K562 (cell line): ENCODE data around the gene VASH1. TPM values are rescaled to one million over a fixed set of nuclear protein-coding genes. Genes with fewer than 3 reads are reported as not detected.

Source experiments
- ATAC-seq: fragments of 200-7000 bp; cut with Tn5 transposase; 3 replicates; pipeline ENCODE4 v1.9.1; 2020; ENCODE audit warnings: moderate library complexity
- BruUV-seq: library from RNA; stranded (reverse); fragments of 400-500 nt; replicated peaks from 2 replicates; lab custom pipeline; 2021; lab: Mats Ljungman, UMichigan
- CTCF ChIA-PET: fragments of 300-600 bp; formaldehyde crosslinking; extraction: SDS; loops from one replicate; lab custom pipeline; 2021; ENCODE audit warnings: low intra/inter-chr PET ratio; lab: Yijun Ruan, JAX
- POLR2A ChIA-PET: fragments of 300-600, 350-650 bp; sonication (Branson Sonifier 250); formaldehyde crosslinking; extraction: SDS; loops from one replicate; lab custom pipeline; 2021; ENCODE audit warnings: antibody characterized with exemption, inconsistent platforms; lab: Yijun Ruan, JAX
- DNase-seq, 4 experiments: peaks; one replicate each; pipeline versions ENCODE4 v3.0.0 to v3.0.0-alpha.2; 2011 to 2018; ENCODE audit warnings: low spot score in 3 of 4, mixed read lengths in 3 of 4; ENCODE audit errors: extremely low read depth in 1 of 4
- FAIRE-seq: peaks from 2 replicates; lab custom pipeline; 2011; peaks lifted over from hg19 to GRCh38; lab: Jason Lieb, UNC
- H2AFZ ChIP-seq: 2 replicates; pipeline ENCODE4 v1.6.0; 2011; ENCODE audit warnings: low read depth, low read length, control low read depth, inconsistent platforms
- H3K27ac ChIP-seq: fragments of 200-600 bp; 3 replicates; pipeline ENCODE4 v1.8.0; 2011; ENCODE audit warnings: low read depth, mild to moderate bottlenecking, control low read depth, inconsistent platforms, low read length, moderate library complexity, mixed read lengths; ENCODE audit errors: extremely low read depth
- H3K27me3 ChIP-seq, 2 experiments: fragments of 300-600 bp in 1 of 2; 2 replicates in 1 of 2; 3 replicates in 1 of 2; pipeline versions ENCODE4 v1.6.0 to v1.8.0; 2011; ENCODE audit warnings: inconsistent platforms in 2 of 2, low read length in 2 of 2, mild to moderate bottlenecking in 1 of 2, mixed read lengths in 1 of 2, moderate library complexity in 1 of 2; ENCODE audit not compliant: control insufficient read depth in 2 of 2, insufficient read depth in 2 of 2
- H3K36me3 ChIP-seq: fragments of 300-600 bp; 3 replicates; pipeline ENCODE4 v1.8.0; 2011; ENCODE audit warnings: mild to moderate bottlenecking, low read length, inconsistent platforms; ENCODE audit not compliant: control insufficient read depth, insufficient read depth
- H3K4me1 ChIP-seq, 2 experiments: fragments of 200-600 bp in 1 of 2; replicated peaks in 1 of 2; 2 replicates in 1 of 2; 3 replicates in 1 of 2; pipeline versions ENCODE4 v1.5.1 to v1.8.0; 2011; ENCODE audit warnings: inconsistent platforms in 2 of 2, low read length in 2 of 2, mild to moderate bottlenecking in 1 of 2, mixed read lengths in 1 of 2, moderate library complexity in 1 of 2; ENCODE audit not compliant: control insufficient read depth in 2 of 2, insufficient read depth in 2 of 2
- H3K4me2 ChIP-seq: 2 replicates; pipeline ENCODE4 v1.6.1; 2011; ENCODE audit warnings: low read length, control low read depth, inconsistent platforms, mixed read lengths; ENCODE audit not compliant: insufficient read depth
- H3K4me3 ChIP-seq: fragments of 200-600 bp; sonication (generic), shearing (Covaris generic); 2 replicates; pipeline ENCODE4 v1.5.1; 2016; ENCODE audit warnings: control low read depth, inconsistent platforms
- H3K79me2 ChIP-seq: fragments of 200-600 bp; 3 replicates; pipeline ENCODE4 v1.8.0; 2011; ENCODE audit warnings: low read length, inconsistent platforms; ENCODE audit not compliant: control insufficient read depth, insufficient read depth
- H3K9ac ChIP-seq, 2 experiments: 2 replicates each; pipeline versions ENCODE4 v1.6.0 to v1.6.1; 2011; ENCODE audit warnings: low read depth in 2 of 2, low read length in 2 of 2, control low read depth in 1 of 2, inconsistent platforms in 1 of 2, mild to moderate bottlenecking in 1 of 2, mixed read lengths in 1 of 2; ENCODE audit not compliant: insufficient read depth in 1 of 2
- H3K9me1 ChIP-seq: one replicate; pipeline ENCODE4 v1.6.0; 2011; ENCODE audit warnings: inconsistent platforms, mild to moderate bottlenecking, low read length, moderate library complexity; ENCODE audit not compliant: control insufficient read depth, insufficient read depth
- H3K9me3 ChIP-seq: replicated peaks from 2 replicates; pipeline ENCODE4 v1.5.1; 2011; ENCODE audit warnings: low read depth, low read length, inconsistent platforms; ENCODE audit not compliant: control insufficient read depth, insufficient read depth
- H4K20me1 ChIP-seq: replicated peaks from 2 replicates; pipeline ENCODE4 v1.6.1; 2011; ENCODE audit warnings: low read length, inconsistent platforms, mixed read lengths; ENCODE audit not compliant: control insufficient read depth, insufficient read depth
- EP400 ChIP-seq: fragments of 450-650 bp; IDR thresholded peaks from 2 replicates; pipeline ENCODE4 v1.6.1; 2017; ENCODE audit warnings: antibody characterized with exemption, mild to moderate bottlenecking, moderate library complexity
- JUNB ChIP-seq: fragments of 450-650 bp; formaldehyde crosslinking; conservative IDR thresholded peaks from 2 replicates; pipeline ENCODE4 v1.4.0; 2020; ENCODE audit warnings: mild to moderate bottlenecking
- MCM3 ChIP-seq: fragments of 450-650 bp; IDR thresholded peaks from 2 replicates; pipeline ENCODE4 v1.6.1; 2016
- RBM17 ChIP-seq: fragments of 200-400 bp; formaldehyde crosslinking; IDR thresholded peaks from 2 replicates; pipeline ENCODE4 v1.6.1; 2017; ENCODE audit warnings: low read depth, mild to moderate bottlenecking, low read length, borderline replicate concordance
- SMARCE1 ChIP-seq: fragments of 450-650 bp; IDR thresholded peaks from 2 replicates; pipeline ENCODE4 v1.7.1; 2016; ENCODE audit warnings: mild to moderate bottlenecking
- WHSC1 ChIP-seq: IDR thresholded peaks from one replicate; pipeline ENCODE4 v1.6.1; 2012; ENCODE audit warnings: low read length, control low read depth, inconsistent platforms
- ZNF77 ChIP-seq: fragments of 250-450 bp; sonication (Bioruptor Pico); IDR thresholded peaks from 2 replicates; pipeline ENCODE4 v1.5.0; 2020
- WGBS: fragments of 100-300 bp; shearing (Covaris generic); methylation state at CpG from one replicate; pipeline ENCODE4 v1.1.6; 2016; ENCODE audit warnings: low coverage, mixed read lengths; ENCODE audit not compliant: insufficient coverage; ENCODE audit errors: missing lambda C conversion rate; 5-methylcytosine and 5-hydroxymethylcytosine counted together
- in situ Hi-C: fragments of 300-500 bp; cut with MboI; formaldehyde crosslinking; loops from 4 replicates; pipeline ENCODE4 v1.15.0; 2018; ENCODE audit warnings: inconsistent platforms, mixed read lengths
- intact Hi-C: fragments of 100-400 bp; cut with micrococcal nuclease; formaldehyde crosslinking; loops from 2 replicates; pipeline ENCODE4 v1.14.2; 2022
- polyA plus RNA-seq, 8 experiments: library from polyadenylated mRNA; depleted of rRNA in 4 of 8; stranded (reverse) in 5 of 8; unstranded in 3 of 8; fragments of >200 nt; fragmentation: Nextera tagmentation in 2 of 8; fragmentation: Illumina TruSeq in 1 of 8; extraction: Ambion mirVana in 2 of 8; extraction: Trizol in 1 of 8; gene quantifications; 2 replicates each; pipeline versions ENCODE4 v1.2.1 to v1.2.3, GENCODE V29; 2011 to 2014; ENCODE audit warnings: inconsistent platforms in 1 of 8, missing spikeins in 1 of 8
- total RNA-seq, 7 experiments: library from RNA; depleted of rRNA in 6 of 7; stranded (reverse); fragments of >200 nt in 6 of 7; fragmentation: Illumina TruSeq in 2 of 7; extraction: Trizol in 2 of 7; gene quantifications; 2 replicates each; pipeline versions ENCODE4 v1.2.1 to v1.2.3, GENCODE V29; 2011 to 2021; ENCODE audit warnings: low replicate concordance in 1 of 7
- TF ChIP-seq, protein P1 (sequence below): fragments of 250-450 bp; sonication (Bioruptor Pico); IDR thresholded peaks from 2 replicates; pipeline ENCODE4 v1.8.0; 2021; ENCODE audit warnings: borderline replicate concordance, mild to moderate bottlenecking, moderate library complexity; ENCODE audit not compliant: poor library complexity, severe bottlenecking
- TF ChIP-seq, protein P2 (sequence below): fragments of 250-450 bp; sonication (Bioruptor Pico); IDR thresholded peaks from 2 replicates; pipeline ENCODE4 v1.4.0; 2020
- TF ChIP-seq, protein P3 (sequence below): sonication (generic); formaldehyde crosslinking; IDR thresholded peaks from 2 replicates; pipeline ENCODE4 v1.8.1; 2023; ENCODE audit warnings: mild to moderate bottlenecking, missing genetic modification reagents, moderate library complexity
- TF ChIP-seq, protein P4 (sequence below): fragments of 450-650 bp; IDR thresholded peaks from 2 replicates; pipeline ENCODE4 v1.6.1; 2016; ENCODE audit warnings: missing biosample characterization, missing genetic modification characterization

VASH1 gene
- total and polyA plus RNA-seq, 9 of the 15 experiments (the other 6 are each of a cell fraction or from before 2014, with no cell fraction given), result 0.01 to 0.43 (median 0.13) TPM; not detected in 1

DNA sequence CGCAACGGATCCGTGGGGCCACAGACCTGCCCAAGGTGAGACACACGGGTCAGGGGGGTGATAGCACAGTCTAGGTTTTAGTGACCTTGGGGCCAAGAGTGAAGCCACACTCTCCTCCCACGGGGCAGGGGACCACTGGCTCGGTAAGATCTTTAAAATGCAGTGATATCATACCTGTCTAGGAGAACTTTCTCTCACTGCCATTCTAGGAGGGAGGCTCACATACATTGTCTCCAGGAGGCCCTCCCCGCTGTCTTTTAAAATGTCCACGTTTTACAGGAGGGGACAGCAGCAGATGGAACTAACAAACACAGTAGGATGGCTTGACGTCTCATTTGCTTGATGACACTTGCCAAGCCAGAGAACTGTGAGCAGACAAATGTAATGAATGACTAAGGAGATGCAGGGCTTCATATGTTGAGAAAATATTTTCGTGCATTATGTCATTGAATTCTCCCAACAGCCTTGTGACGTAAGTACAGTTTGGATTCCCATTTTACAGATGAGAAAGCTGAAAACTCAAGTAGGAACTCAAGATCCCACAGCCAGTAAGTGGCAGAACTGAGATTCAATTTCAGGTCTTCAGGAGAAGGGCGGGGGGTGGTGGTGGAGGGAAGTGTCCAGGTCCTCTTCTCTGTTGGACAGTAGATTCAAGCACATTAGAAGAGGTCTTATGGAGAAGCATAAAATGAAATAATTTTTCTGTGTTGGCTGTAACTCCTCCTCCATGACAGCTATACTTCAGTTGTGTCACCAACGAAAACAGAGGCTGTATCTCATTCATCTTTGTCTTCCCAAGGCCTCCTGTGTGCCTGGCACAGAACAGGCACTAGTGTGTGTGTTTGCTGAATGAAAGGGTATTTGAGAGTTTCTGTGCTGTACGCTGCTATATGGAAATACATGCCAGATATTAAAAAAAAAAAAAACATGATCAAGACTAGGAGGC lies 2.1 kb downstream of the VASH1 start:
- H3K4me3 ChIP-seq, result no peak overlapping the region
- intact Hi-C loops (no loop called here), in situ Hi-C loops (no loop called here)
- no peak overlapping the region for H3K9ac ChIP-seq
- no peak for FAIRE-seq
- H3K36me3 ChIP-seq, result no peaks in the 10 kb centered on the region
- no TSS peak for BruUV-seq
- 8% methylated on average over 9 of the region's 14 CpGs for WGBS
- H3K27ac ChIP-seq, result no peak overlapping the region
- no peak overlapping the region for H2AFZ ChIP-seq
- peaks cover 6 to 27% of the 10 kb centered on the region in 2 experiments; a peak in 4 of 5 replicates for H3K4me1 ChIP-seq
- no peaks in the 10 kb centered on the region for H3K9me1 ChIP-seq
- no peaks in the 10 kb centered on the region for H3K79me2 ChIP-seq
- H3K27me3 ChIP-seq, result peaks cover 0 to 31% of the 10 kb centered on the region in 2 experiments; a peak in 2 of 5 replicates
- H4K20me1 ChIP-seq, result no peaks in the 10 kb centered on the region
- POLR2A ChIA-PET, result interaction anchor here (0.6 kb wide), 1 partner anchor 16 kb away, joined by 3 read pairs; no protein-coding TSS in a partner anchor
- ATAC-seq, result no peak
- H3K9me3 ChIP-seq, result no peaks in the 10 kb centered on the region
- DNase-seq, result no peak
- CTCF ChIA-PET, result no interaction called here
- H3K4me2 ChIP-seq, result no peak overlapping the region
- TF ChIP-seq, protein P1, sequence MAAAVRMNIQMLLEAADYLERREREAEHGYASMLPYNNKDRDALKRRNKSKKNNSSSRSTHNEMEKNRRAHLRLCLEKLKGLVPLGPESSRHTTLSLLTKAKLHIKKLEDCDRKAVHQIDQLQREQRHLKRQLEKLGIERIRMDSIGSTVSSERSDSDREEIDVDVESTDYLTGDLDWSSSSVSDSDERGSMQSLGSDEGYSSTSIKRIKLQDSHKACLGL, result no peak
- TF ChIP-seq MCM3, result no peak
- no peak for TF ChIP-seq ZNF77 (CRISPR knock-in tag)
- TF ChIP-seq, protein P2, sequence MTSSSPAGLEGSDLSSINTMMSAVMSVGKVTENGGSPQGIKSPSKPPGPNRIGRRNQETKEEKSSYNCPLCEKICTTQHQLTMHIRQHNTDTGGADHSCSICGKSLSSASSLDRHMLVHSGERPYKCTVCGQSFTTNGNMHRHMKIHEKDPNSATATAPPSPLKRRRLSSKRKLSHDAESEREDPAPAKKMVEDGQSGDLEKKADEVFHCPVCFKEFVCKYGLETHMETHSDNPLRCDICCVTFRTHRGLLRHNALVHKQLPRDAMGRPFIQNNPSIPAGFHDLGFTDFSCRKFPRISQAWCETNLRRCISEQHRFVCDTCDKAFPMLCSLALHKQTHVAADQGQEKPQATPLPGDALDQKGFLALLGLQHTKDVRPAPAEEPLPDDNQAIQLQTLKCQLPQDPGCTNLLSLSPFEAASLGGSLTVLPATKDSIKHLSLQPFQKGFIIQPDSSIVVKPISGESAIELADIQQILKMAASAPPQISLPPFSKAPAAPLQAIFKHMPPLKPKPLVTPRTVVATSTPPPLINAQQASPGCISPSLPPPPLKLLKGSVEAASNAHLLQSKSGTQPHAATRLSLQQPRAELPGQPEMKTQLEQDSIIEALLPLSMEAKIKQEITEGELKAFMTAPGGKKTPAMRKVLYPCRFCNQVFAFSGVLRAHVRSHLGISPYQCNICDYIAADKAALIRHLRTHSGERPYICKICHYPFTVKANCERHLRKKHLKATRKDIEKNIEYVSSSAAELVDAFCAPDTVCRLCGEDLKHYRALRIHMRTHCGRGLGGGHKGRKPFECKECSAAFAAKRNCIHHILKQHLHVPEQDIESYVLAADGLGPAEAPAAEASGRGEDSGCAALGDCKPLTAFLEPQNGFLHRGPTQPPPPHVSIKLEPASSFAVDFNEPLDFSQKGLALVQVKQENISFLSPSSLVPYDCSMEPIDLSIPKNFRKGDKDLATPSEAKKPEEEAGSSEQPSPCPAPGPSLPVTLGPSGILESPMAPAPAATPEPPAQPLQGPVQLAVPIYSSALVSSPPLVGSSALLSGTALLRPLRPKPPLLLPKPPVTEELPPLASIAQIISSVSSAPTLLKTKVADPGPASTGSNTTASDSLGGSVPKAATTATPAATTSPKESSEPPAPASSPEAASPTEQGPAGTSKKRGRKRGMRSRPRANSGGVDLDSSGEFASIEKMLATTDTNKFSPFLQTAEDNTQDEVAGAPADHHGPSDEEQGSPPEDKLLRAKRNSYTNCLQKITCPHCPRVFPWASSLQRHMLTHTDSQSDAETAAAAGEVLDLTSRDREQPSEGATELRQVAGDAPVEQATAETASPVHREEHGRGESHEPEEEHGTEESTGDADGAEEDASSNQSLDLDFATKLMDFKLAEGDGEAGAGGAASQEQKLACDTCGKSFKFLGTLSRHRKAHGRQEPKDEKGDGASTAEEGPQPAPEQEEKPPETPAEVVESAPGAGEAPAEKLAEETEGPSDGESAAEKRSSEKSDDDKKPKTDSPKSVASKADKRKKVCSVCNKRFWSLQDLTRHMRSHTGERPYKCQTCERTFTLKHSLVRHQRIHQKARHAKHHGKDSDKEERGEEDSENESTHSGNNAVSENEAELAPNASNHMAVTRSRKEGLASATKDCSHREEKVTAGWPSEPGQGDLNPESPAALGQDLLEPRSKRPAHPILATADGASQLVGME (CRISPR knock-in tag), result no peak
- TF ChIP-seq SMARCE1, result no peak
- TF ChIP-seq RBM17, result no peak
- no peak for TF ChIP-seq JUNB (CRISPR knock-in tag)
- TF ChIP-seq, protein P3, sequence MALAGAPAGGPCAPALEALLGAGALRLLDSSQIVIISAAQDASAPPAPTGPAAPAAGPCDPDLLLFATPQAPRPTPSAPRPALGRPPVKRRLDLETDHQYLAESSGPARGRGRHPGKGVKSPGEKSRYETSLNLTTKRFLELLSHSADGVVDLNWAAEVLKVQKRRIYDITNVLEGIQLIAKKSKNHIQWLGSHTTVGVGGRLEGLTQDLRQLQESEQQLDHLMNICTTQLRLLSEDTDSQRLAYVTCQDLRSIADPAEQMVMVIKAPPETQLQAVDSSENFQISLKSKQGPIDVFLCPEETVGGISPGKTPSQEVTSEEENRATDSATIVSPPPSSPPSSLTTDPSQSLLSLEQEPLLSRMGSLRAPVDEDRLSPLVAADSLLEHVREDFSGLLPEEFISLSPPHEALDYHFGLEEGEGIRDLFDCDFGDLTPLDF (CRISPR knock-in tag), result no peak
- no peak for TF ChIP-seq WHSC1
- no peak for TF ChIP-seq EP400
- TF ChIP-seq, protein P4, sequence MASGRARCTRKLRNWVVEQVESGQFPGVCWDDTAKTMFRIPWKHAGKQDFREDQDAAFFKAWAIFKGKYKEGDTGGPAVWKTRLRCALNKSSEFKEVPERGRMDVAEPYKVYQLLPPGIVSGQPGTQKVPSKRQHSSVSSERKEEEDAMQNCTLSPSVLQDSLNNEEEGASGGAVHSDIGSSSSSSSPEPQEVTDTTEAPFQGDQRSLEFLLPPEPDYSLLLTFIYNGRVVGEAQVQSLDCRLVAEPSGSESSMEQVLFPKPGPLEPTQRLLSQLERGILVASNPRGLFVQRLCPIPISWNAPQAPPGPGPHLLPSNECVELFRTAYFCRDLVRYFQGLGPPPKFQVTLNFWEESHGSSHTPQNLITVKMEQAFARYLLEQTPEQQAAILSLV, result no peak
